Pancreas (tissue), 10 donors: ENCODE data around the gene GLYR1. TPM values are rescaled to one million over a fixed set of nuclear protein-coding genes. Genes with fewer than 3 reads are reported as not detected.
A peak's percentile ranks its signal among the peaks of the same experiment; 100 is the strongest.

Experiments
- ATAC-seq, 4 donors: fragments of 200-7000 bp; cut with Tn5 transposase; one replicate each; pipeline versions ENCODE4 v1.8.0 to v1.9.1; 2020; ENCODE audit warnings: mild to moderate bottlenecking in 4 of 4, moderate library complexity in 4 of 4
- DNase-seq, 6 donors: peaks; one replicate each; pipeline ENCODE4 v3.0.0-alpha.2; 2020
- FAIRE-seq: peaks from 2 replicates; lab custom pipeline; 2012; peaks lifted over from hg19 to GRCh38; lab: Jason Lieb, UNC
- H3K27ac ChIP-seq, 4 donors: fragments of 200-600 bp; sonication (generic); 1 replicate in 3 of 4; 2 replicates in 1 of 4; pipeline versions ENCODE4 v1.5.0 to v1.8.0; 2020
- H3K27me3 ChIP-seq, 4 donors: fragments of 200-600 bp; one replicate each; pipeline ENCODE4 v1.8.0; 2021
- H3K36me3 ChIP-seq, 3 donors: fragments of 200-600 bp; sonication (generic) in 1 of 3; one replicate each; pipeline versions ENCODE4 v1.5.0 to v1.8.0; 2020 to 2021
- H3K4me1 ChIP-seq, 3 donors: fragments of 200-600 bp; one replicate each; pipeline ENCODE4 v1.8.0; 2021
- H3K4me3 ChIP-seq, 4 donors: fragments of 200-600 bp; sonication (generic) in 2 of 4; one replicate each; pipeline versions ENCODE4 v1.5.0 to v1.8.0; 2020 to 2021
- H3K9me3 ChIP-seq, 4 donors: fragments of 200-600 bp; one replicate each; pipeline ENCODE4 v1.8.0; 2021
- CTCF ChIP-seq, 4 donors: fragments of 200-600 bp; sonication (generic) in 3 of 4; IDR thresholded peaks; one replicate each; pipeline versions ENCODE4 v1.5.0 to v1.8.0; 2021; ENCODE audit warnings: antibody characterized with exemption in 4 of 4
- WGBS, 2 donors: extraction: QIAGEN DNeasy Blood & Tissue Kit; methylation state at CpG; one replicate each; pipeline ENCODE4 v1.1.7; 2013; 5-methylcytosine and 5-hydroxymethylcytosine counted together
- intact Hi-C, 3 donors: fragments of 100-400 bp; cut with DNase I; formaldehyde crosslinking; loops; one replicate each; pipeline versions ENCODE4 v1.11.1 to v1.14.2; 2022
- polyA plus RNA-seq, 2 donors: library from polyadenylated mRNA; stranded (reverse); fragments of 200-250 nt; gene quantifications; one replicate each; pipeline ENCODE4 v1.2.3, GENCODE V29; 2013
- total RNA-seq, 6 donors: library from RNA; stranded (reverse); fragmentation: NEBNext Ultra II Directional in 4 of 6; extraction: Animal tissue kit (Norgen Biotek cat#: 25700) in 4 of 6; gene quantifications; one replicate each; pipeline versions ENCODE4 v1.2.1 to v1.2.4, GENCODE V29; 2021 to 2023
- donor health status: healthy with polysubstance abuse.
- donor health status: DM: no; HTN: no; CAD: no; lungs with moderate emphysema.
- donor health status: DM: no; HTN: no; CAD: no.
- donor health status: control.
- donor health status: control.
- donor health status: Bipolar disorder and iron deficiency.
- donor health status: DM: yes; HTN: yes; CAD: no.
- donor health status: DM: no; HTN: no; CAD: no.
- donor health status: DM: no; HTN: no; CAD: no.
- donor health status: DM: yes; HTN: yes; CAD: no.

GLYR1 gene
- total and polyA plus RNA-seq, 8 donors: 27.2 to 58.6 (median 39.5) TPM

DNA sequence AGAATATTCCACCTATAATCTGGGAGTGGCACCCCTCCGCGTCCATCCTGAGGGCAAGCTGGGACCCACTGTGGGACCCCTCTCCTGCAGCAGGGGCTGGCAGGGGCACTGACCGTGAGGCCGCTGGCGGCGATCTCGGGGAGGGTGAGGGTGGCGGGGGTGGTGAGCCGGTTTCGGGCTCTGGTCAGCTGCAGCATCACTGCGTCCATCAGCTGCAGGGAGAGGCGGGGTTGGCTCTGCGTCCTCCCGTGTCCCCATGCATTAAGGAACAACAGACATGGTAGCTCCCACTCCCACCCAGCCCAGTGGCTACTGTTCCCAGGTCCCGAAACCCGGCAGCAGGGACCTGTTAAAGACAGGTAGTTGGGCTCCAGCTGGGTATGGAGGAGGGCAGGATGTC, 48.6 kb downstream of the GLYR1 start:
- no peak for TF ChIP-seq CTCF (IDR thresholded peaks at IDR 0.05)
- ATAC-seq: no peak
- Histone ChIP-seq H3K4me3 (no peak overlapping the region), H3K27ac (no peak overlapping the region), H3K27me3 (no peaks in the 10 kb centered on the region), H3K4me1 (peaks cover 14 to 21% (median 21%) of the 10 kb centered on the region in 3 donors), H3K9me3 (no peaks in the 10 kb centered on the region), H3K36me3 (peaks cover 0 to 5% (median 0%) of the 10 kb centered on the region in 3 donors)
- WGBS, 2 donors: 85 to 93% methylated on average over 15 to 16 of the region's 16 CpGs
- FAIRE-seq: no peak
- DNase-seq: peak in 2 of 6 donors; percentile 46 to 79
- intact Hi-C loops: no loop called here

DNA sequence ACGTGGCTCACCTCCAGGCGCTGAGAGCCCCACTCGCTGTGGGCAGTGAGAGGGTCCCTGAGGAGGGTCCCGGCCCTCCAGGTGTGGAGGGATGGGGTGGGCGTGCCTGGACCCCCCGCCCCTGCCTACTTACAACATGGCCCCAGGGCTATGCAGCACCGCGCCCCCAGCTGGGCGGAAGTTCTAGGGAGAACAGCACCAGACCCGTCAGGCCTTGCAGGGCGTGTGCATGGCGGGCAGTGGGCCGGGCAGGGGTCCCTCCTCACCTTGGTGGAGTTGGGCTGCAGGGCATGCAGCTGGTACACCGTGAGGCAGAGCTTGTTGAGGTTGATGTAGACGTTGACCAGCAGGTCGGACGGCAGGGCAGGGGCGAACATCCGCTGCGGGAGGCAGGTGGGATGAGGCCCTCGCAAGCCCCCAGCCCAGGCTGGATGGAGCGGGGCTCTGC, 49.3 kb downstream of the GLYR1 start:
- H3K27me3 ChIP-seq: no peaks in the 10 kb centered on the region
- no peak overlapping the region for H3K4me3 ChIP-seq
- FAIRE-seq: no peak
- no peaks in the 10 kb centered on the region for H3K9me3 ChIP-seq
- TF ChIP-seq CTCF (IDR thresholded peaks at IDR 0.05): no peak
- ATAC-seq: no peak
- no peak overlapping the region for H3K27ac ChIP-seq
- intact Hi-C loops: no loop called here
- DNase-seq: no peak
- peaks cover 0 to 5% (median 0%) of the 10 kb centered on the region in 3 donors for H3K36me3 ChIP-seq
- peaks cover 10 to 21% (median 17%) of the 10 kb centered on the region in 3 donors for H3K4me1 ChIP-seq
- WGBS, 2 donors: 89 to 93% methylated on average over 22 of the region's 22 CpGs

DNA sequence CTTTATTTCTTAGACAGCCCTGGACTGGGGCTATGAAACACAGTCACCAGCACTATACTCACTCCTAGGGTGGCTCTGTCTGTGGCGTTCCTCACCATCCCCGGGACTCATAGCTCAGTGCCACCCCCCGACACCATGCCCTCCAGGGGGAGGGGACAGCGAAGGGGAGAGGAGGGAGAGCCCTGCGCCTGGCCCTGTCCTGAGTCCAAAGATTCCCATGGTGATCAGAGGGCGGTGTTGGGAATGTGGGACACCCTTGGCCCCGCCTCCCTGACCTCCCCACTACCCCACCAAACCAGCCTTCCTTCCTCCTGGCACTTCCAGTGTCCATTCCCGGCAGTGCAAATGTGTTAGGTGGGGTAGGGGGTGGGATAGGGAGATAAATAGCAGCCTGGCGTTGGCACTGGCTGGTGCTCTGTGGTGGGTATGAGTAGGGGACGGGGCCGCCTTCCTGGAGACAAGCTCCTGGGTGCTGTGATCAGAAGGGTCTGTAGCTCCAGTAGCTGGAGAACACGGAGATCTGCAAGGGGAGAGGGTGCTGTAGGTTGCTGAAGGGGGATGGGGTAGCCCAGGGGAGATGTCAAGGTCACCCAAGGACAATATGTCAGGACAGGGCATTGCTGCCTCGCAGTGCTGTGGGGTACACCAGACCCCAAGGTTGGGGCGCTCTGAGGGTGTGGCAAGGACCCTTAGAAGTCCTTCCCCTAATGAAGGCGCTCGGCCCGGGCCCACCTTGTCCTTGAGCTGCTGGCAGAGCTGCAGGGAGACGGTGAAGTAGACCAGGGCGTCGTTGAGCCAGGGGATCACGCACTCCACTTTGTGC, 49.9 kb downstream of the GLYR1 start:
- no peak for TF ChIP-seq CTCF (IDR thresholded peaks at IDR 0.05)
- Histone ChIP-seq H3K27me3 (no peaks in the 10 kb centered on the region), H3K27ac (no peak overlapping the region), H3K4me3 (no peak overlapping the region), H3K9me3 (no peaks in the 10 kb centered on the region), H3K36me3 (peaks cover 0 to 5% (median 0%) of the 10 kb centered on the region in 3 donors), H3K4me1 (peaks cover 10 to 21% (median 17%) of the 10 kb centered on the region in 3 donors)
- FAIRE-seq (no peak), DNase-seq (peak in 1 of 6 donors; percentile 74), ATAC-seq (no peak)
- intact Hi-C loops: no loop called here
- WGBS, 2 donors: 84% methylated on average over 20 to 21 of the region's 21 CpGs

DNA sequence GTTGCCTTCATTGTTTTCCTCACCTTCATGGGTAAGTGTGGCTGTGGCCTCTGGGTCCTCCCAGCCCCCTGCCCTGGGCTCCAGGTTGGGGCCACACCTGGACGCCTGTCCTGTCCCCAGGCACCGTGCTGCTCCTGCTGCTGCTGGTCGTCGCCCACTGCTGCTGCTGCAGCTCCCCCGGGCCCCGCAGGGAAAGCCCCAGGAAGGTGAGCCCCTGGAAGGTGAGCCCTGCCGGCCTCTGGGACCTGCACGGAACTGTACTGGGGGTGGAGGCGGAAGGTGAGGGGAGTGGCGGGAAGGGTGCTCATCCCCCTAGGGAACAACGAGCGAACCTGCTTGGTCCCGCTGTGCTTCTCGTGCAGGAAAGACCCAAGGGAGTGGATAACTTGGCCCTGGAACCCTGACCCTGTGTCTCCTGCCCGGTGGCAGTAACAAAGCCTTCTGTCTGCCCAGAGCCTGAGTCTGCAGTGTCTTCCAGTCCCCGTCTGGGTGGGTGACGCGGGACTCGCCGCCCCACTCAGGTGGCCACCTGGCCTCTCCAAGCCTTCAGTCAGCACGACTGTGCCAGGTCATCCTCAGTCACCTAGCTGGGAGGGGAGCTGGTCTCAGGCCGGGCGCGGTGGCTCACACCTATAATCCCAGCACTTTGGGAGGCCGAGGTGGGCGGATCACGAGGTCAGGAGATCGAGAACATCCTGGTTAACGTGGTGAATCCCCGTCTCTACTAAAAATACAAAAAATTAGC, 51.1 kb downstream of the GLYR1 start:
- Histone ChIP-seq H3K9me3 (no peaks in the 10 kb centered on the region), H3K36me3 (peaks cover 0 to 5% (median 0%) of the 10 kb centered on the region in 3 donors), H3K27me3 (no peaks in the 10 kb centered on the region), H3K27ac (peak overlapping the region in 3 of 4 donors; percentile 60 to 71 (median 62)), H3K4me3 (peak overlapping the region; percentile 31 to 58 (median 42)), H3K4me1 (peaks cover 3 to 14% (median 10%) of the 10 kb centered on the region in 3 donors)
- intact Hi-C loops: no loop called here
- ATAC-seq (peak; percentile 4 to 27 (median 5)), FAIRE-seq (no peak), DNase-seq (peak in 1 of 6 donors; percentile 83)
- WGBS, 2 donors: 70 to 72% methylated on average over 30 of the region's 30 CpGs
- TF ChIP-seq CTCF (IDR thresholded peaks at IDR 0.05): no peak
